Posterior vena cava (tissue), 2 donors: ENCODE data around the gene GLRX. TPM values are rescaled to one million over a fixed set of nuclear protein-coding genes. Genes with fewer than 3 reads are reported as not detected.

Experiments used
- DNase-seq: peaks from one replicate; pipeline ENCODE4 v3.0.0-alpha.2; 2020; ENCODE audit warnings: low spot score
- intact Hi-C, 2 donors: fragments of 100-400 bp; cut with DNase I; formaldehyde crosslinking; loops; one replicate each; pipeline versions ENCODE4 v1.14.1 to v1.14.2; 2022 to 2023
- total RNA-seq, 2 donors: library from RNA; stranded (reverse); fragmentation: NEBNext Ultra II Directional; extraction: Animal tissue kit (Norgen Biotek cat#: 25700); gene quantifications; one replicate each; pipeline ENCODE4 v1.2.1, GENCODE V29; 2021
- donor health status: DM: yes; HTN: yes; CAD: no.
- donor health status: DM: yes; HTN: yes; CAD: no.

The GLRX gene
- total RNA-seq, 2 donors from 2014 or later = 31.0 to 52.5 TPM

GRCh38 chr5:95799191-95799835, 23.2 kb downstream of the GLRX start:
- intact Hi-C loops = no loop called here

GRCh38 chr5:95798545-95798944, 24.0 kb downstream of the GLRX start:
- no peak for DNase-seq
- intact Hi-C loops = no loop called here

More at GRCh38 chr5:95799191-95799835, 23.2 kb downstream of the GLRX start:
- DNase-seq = no peak

- no peak for DNase-seq
- intact Hi-C loops = no loop called here
Observed at GRCh38 chr5:95798048-95798447, 24.5 kb downstream of the GLRX start.

GRCh38 chr5:95797301-95797700, 25.2 kb downstream of the GLRX start:
- intact Hi-C loops = no loop called here
- DNase-seq = no peak

GRCh38 chr5:95794070-95794516, 28.4 kb downstream of the GLRX start:
- intact Hi-C loops = no loop called here
- DNase-seq = no peak

GRCh38 chr5:95791751-95792150, 30.8 kb downstream of the GLRX start:
- no peak for DNase-seq
- intact Hi-C loops = no loop called here

GRCh38 chr5:95788493-95788892, 34.0 kb downstream of the GLRX start:
- DNase-seq = no peak
- intact Hi-C loops = no loop called here

- intact Hi-C loops = no loop called here
Observed at GRCh38 chr5:95786821-95787418, 35.6 kb downstream of the GLRX start.

GRCh38 chr5:95784514-95785302, 37.8 kb downstream of the GLRX start:
- intact Hi-C loops = no loop called here
- DNase-seq = no peak

More at GRCh38 chr5:95786821-95787418, 35.6 kb downstream of the GLRX start:
- no peak for DNase-seq

GRCh38 chr5:95783661-95784060, 38.9 kb downstream of the GLRX start:
- intact Hi-C loops = no loop called here

GRCh38 chr5:95782181-95782580, 40.3 kb downstream of the GLRX start:
- no peak for DNase-seq
- intact Hi-C loops = no loop called here

More at GRCh38 chr5:95783661-95784060, 38.9 kb downstream of the GLRX start:
- DNase-seq = no peak

GRCh38 chr5:95781101-95781583, 41.4 kb downstream of the GLRX start:
- intact Hi-C loops = loop anchor here (1.0 to 2.0 kb wide), 2 partner anchors 65 to 66 kb away; no protein-coding TSS in a partner anchor
- DNase-seq = peak; percentile 89

- intact Hi-C loops = loop anchor here in 1 of 2 donors (2.0 kb wide), 1 partner anchor 66 kb away; no protein-coding TSS in a partner anchor
- DNase-seq = no peak
Observed at GRCh38 chr5:95780597-95780996, 41.9 kb downstream of the GLRX start.

- intact Hi-C loops = loop anchor here in 1 of 2 donors (2.0 kb wide), 1 partner anchor 67 kb away; no protein-coding TSS in a partner anchor
- no peak for DNase-seq
Observed at GRCh38 chr5:95779611-95780010, 42.9 kb downstream of the GLRX start.

GRCh38 chr5:95778713-95779436, 43.7 kb downstream of the GLRX start:
- intact Hi-C loops = no loop called here
- DNase-seq = no peak

- no peak for DNase-seq
- intact Hi-C loops = no loop called here
Observed at GRCh38 chr5:95777441-95777840, 45.1 kb downstream of the GLRX start.

GRCh38 chr5:95773335-95774059, 49.0 kb downstream of the GLRX start:
- DNase-seq = no peak
- intact Hi-C loops = no loop called here

GRCh38 chr5:95771892-95772291, 50.6 kb downstream of the GLRX start:
- DNase-seq = no peak
- intact Hi-C loops = no loop called here
